Measurements from ENCODE around the gene PARP6.

DNA sequence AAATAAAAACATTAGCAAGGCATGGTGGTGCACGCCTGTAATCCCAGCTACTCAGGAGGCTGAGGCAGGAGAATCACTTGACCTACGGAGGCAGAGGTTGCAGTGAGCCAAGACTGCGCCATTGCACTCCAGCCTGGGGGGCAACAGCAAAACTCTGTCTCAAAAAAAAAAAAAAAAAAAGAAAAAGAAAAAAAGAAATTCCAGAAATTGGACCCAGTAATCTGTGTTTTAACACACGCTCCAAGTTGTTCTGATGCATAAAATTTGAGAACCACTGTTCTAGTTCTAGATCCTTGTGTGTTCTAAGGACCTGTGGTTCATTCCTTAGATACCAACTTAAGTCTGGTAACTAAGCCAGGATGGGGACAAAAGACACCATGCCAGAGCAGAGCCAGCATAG, 2.6 kb downstream of the PARP6 start:
- TF ChIP-seq, protein P1, sequence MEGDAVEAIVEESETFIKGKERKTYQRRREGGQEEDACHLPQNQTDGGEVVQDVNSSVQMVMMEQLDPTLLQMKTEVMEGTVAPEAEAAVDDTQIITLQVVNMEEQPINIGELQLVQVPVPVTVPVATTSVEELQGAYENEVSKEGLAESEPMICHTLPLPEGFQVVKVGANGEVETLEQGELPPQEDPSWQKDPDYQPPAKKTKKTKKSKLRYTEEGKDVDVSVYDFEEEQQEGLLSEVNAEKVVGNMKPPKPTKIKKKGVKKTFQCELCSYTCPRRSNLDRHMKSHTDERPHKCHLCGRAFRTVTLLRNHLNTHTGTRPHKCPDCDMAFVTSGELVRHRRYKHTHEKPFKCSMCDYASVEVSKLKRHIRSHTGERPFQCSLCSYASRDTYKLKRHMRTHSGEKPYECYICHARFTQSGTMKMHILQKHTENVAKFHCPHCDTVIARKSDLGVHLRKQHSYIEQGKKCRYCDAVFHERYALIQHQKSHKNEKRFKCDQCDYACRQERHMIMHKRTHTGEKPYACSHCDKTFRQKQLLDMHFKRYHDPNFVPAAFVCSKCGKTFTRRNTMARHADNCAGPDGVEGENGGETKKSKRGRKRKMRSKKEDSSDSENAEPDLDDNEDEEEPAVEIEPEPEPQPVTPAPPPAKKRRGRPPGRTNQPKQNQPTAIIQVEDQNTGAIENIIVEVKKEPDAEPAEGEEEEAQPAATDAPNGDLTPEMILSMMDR (IDR thresholded peaks at IDR 0.05) = no peak
- no peak for TF ChIP-seq POLR2A (IDR thresholded peaks at IDR 0.05)

Measured in breast epithelium (tissue), 3 donors.